Measurements from ENCODE around the gene AFF4. TPM values are rescaled to one million over a fixed set of nuclear protein-coding genes. Genes with fewer than 3 reads are reported as not detected.
"Not testable (repeated sequence)": the region's sequence is repeated elsewhere in the genome, so short reads cannot be mapped to it uniquely, and the experiment has no call there.

The AFF4 gene, protein sequence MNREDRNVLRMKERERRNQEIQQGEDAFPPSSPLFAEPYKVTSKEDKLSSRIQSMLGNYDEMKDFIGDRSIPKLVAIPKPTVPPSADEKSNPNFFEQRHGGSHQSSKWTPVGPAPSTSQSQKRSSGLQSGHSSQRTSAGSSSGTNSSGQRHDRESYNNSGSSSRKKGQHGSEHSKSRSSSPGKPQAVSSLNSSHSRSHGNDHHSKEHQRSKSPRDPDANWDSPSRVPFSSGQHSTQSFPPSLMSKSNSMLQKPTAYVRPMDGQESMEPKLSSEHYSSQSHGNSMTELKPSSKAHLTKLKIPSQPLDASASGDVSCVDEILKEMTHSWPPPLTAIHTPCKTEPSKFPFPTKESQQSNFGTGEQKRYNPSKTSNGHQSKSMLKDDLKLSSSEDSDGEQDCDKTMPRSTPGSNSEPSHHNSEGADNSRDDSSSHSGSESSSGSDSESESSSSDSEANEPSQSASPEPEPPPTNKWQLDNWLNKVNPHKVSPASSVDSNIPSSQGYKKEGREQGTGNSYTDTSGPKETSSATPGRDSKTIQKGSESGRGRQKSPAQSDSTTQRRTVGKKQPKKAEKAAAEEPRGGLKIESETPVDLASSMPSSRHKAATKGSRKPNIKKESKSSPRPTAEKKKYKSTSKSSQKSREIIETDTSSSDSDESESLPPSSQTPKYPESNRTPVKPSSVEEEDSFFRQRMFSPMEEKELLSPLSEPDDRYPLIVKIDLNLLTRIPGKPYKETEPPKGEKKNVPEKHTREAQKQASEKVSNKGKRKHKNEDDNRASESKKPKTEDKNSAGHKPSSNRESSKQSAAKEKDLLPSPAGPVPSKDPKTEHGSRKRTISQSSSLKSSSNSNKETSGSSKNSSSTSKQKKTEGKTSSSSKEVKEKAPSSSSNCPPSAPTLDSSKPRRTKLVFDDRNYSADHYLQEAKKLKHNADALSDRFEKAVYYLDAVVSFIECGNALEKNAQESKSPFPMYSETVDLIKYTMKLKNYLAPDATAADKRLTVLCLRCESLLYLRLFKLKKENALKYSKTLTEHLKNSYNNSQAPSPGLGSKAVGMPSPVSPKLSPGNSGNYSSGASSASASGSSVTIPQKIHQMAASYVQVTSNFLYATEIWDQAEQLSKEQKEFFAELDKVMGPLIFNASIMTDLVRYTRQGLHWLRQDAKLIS
- 26.8 TPM for total RNA-seq
- long read RNA-seq, partial matches to known transcripts: 0 of 1 reads
- long read RNA-seq, other reads (novel, unspliced or antisense): 1 of 1 reads

- DNase-seq: peak; percentile 99
- intact Hi-C loops (cut with DNase I): loop anchor here (5.0 kb wide), 1 partner anchor 89 kb away; the partner anchor contains the start of gene HSPA4
- peak; percentile 97 for ATAC-seq (ENCODE audit: poor library complexity)
Measured at GRCh38 chr5:132963171-132964104, at the start of gene AFF4. AFF4 (minus strand) TSS chr5:132963634; CDS start chr5:132937189, 26,445 bp downstream.

GRCh38 chr5:133008455-133008854, 45.0 kb upstream of the AFF4 start:
- ATAC-seq (ENCODE audit: poor library complexity); DNase-seq; intact Hi-C loops (cut with DNase I): not testable (repeated sequence)

DNA sequence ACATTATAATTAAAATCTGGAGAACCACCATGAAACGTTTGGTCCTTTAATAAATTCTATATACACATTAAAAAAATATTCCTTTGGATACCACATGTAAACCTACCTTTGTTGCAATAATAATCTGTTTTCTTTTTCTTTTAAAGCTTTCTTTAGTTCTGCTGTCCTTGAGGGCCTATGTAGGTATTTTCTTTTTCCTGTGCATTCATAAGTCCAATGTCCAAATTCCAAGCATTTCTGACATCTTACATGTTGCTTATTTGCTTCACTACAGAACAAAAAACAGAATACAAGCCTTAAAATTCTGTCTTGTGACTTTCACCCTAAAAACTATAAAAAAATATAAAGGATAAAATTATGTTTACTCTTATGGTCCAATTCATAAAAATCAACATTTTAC, 43.2 kb upstream of the AFF4 start:
- ATAC-seq (ENCODE audit: poor library complexity): no peak
- no peak for DNase-seq
- intact Hi-C loops (cut with DNase I): no loop called here

DNA sequence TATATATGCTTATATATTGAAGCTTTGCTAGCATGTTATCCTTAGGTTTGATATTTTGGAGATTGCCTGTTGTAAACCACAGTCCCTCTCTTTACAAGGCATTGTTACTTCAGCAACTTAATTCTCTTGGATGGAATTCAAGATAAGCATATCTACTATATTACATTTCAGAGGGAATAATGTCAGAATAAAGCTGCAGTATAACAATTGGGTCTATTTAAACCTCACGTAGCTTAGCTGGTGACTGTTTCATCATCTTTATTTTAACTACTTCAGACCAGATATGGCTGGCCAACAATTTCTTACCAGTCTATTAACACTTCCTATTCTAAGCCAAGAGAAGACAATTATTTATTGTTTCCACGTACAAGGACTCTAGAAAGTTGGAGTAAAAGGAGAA, 35.8 kb upstream of the AFF4 start:
- intact Hi-C loops (cut with DNase I): no loop called here
- ATAC-seq (ENCODE audit: poor library complexity): no peak
- no peak for DNase-seq

- ATAC-seq (ENCODE audit: poor library complexity) (peak; percentile 25), DNase-seq (no peak)
- intact Hi-C loops (cut with DNase I): no loop called here
Measured at GRCh38 chr5:132998556-132998955, 35.1 kb upstream of the AFF4 start.

DNA sequence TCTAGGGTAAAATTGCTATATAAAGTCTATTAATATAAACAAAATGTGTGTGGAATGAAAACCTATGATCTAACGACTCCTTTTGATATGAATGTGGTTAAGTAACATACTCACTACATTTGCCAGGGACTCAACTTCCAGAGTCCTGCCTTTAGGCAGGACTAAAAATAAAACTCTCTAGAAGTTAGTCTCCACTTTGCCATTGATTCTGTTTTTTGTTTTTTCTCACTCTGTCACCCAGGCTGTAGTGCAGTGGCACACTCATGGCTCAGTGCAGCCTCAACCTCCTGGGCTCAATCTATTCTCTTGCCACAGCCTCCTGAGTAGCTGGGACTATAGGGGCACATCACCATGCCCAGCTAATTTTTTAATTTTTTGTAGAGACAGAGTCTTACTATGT, 32.9 kb upstream of the AFF4 start:
- ATAC-seq (ENCODE audit: poor library complexity) (peak; percentile 54), DNase-seq (no peak)
- intact Hi-C loops (cut with DNase I): no loop called here

DNA sequence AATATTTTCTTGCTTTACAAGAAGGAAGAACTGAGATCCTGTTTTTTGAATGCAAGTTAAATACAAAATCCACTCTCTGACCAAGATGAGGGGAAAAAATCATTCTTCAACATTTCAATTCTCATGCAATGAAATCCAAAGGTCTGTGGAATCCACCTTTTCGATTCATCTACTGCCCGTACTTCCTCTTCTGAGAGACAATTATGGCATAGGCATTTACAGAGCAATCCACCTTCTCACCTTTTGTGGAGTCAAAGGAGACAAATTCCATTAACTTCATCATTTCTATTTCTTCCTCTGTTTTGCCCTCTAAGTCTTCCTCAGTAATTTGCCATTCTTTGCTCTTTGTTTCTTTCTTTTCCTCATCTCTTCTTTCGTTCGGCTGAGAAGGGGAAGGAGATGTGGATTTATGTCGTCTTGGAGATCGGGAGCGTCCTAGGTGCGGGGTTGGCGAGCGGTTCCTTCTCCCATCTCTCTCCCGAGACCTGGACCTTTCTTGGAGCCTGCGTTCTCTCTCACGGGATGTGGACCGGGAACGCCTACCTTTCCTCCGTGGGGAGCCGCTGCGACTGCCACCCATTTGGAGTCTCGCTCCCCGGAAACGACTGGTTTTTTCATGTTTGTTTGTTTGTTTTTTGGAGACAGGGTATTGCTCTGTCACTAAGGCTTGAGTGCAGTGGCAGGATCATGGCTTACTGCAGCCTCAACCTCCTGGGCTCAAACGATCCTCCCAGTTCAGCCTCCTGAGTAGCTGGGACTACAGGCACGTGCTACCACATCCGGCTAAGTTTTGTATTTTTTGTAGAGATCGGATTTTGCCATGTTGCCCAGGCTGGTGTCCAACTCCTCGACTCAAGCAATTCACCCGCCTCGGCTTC, 24.3 kb upstream of the AFF4 start:
- ATAC-seq (ENCODE audit: poor library complexity): no peak
- no peak for DNase-seq
- intact Hi-C loops (cut with DNase I): no loop called here

DNA sequence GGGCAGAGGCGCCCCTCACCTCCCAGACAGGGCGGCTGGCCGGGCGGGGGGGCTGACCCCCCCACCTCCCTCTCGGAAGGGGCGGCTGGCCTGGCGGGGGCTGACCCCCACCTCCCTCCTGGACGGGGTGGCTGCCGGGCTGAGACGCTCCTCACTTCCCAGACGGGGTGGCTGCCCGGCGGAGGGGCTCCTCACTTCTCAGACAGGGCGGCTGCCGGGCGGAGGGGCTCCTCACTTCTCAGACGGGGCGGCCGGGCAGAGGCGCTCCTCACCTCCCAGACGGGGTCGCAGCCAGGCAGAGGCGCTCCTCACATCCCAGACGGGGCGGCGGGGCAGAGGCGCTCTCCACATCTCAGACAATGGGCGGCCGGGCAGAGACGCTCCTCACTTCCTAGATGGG, 19.5 kb upstream of the AFF4 start:
- intact Hi-C loops (cut with DNase I); DNase-seq; ATAC-seq (ENCODE audit: poor library complexity): not testable (repeated sequence)

GRCh38 chr5:132981288-132981687, 17.9 kb upstream of the AFF4 start:
- no peak for ATAC-seq (ENCODE audit: poor library complexity)
- DNase-seq: no peak
- intact Hi-C loops (cut with DNase I): no loop called here

DNA sequence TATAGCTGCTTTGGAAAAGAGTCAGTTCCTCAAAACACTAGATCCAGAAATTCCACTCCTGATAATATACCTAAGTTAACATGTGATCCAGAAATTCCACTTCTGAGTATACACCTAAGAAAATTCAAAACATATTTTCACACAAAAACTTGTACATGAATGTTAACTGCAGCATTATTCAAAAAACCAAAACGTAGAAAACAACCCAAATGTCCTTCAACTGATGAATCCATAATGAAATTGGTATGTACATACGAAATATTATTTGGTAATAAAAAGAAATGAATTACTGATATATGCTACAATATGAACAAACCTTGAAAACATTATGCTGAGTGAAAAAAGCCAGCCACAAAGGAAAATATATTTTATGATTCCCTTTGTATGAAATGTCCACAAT, 16.5 kb upstream of the AFF4 start:
- intact Hi-C loops (cut with DNase I): no loop called here
- no peak for ATAC-seq (ENCODE audit: poor library complexity)
- DNase-seq: no peak

GRCh38 chr5:132979367-132979940, 16.0 kb upstream of the AFF4 start:
- intact Hi-C loops (cut with DNase I): no loop called here
- DNase-seq: no peak
- ATAC-seq (ENCODE audit: poor library complexity): no peak

- intact Hi-C loops (cut with DNase I): no loop called here
- no peak for DNase-seq
- no peak for ATAC-seq (ENCODE audit: poor library complexity)
Measured at GRCh38 chr5:132976852-132977251, 13.4 kb upstream of the AFF4 start.

DNA sequence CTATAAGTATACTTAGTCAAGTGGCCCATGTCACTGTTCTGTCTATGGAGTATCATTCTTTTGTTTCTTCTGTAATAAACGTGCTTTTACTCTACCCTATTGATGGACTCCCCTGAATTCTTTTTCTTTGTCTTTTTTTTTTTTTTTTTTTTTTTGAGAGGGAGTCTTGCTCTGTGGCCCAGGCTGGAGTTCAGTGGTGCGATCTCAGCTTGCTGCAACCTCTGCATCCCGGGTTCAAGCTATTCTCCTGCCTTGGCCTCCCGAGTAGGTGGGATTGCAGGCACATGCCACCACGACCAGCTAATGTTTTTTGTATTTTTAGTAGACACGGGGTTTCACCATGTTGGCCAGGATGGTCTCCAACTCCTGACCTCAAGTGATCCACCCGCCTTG, 9.0 kb upstream of the AFF4 start:
- DNase-seq; ATAC-seq (ENCODE audit: poor library complexity); intact Hi-C loops (cut with DNase I): not testable (repeated sequence)

GRCh38 chr5:132971483-132972435, 8.3 kb upstream of the AFF4 start:
- DNase-seq (no peak), ATAC-seq (ENCODE audit: poor library complexity) (peak; percentile 34)

GRCh38 chr5:132965120-132965519, 1.7 kb upstream of the AFF4 start:
- intact Hi-C loops (cut with DNase I): no loop called here
- ATAC-seq (ENCODE audit: poor library complexity) (no peak), DNase-seq (no peak)

More at GRCh38 chr5:132971483-132972435, 8.3 kb upstream of the AFF4 start:
- intact Hi-C loops (cut with DNase I): no loop called here
